Fibroblast of skin of right biceps (primary cell): ENCODE results near the gene GFOD1.

Experiments used
- DNase-seq: peaks from one replicate; pipeline ENCODE4 v3.0.0-alpha.2; 2013

The GFOD1 gene

GRCh38 chr6:13422681-13423221 is 64.6 kb downstream of the GFOD1 start:
- DNase-seq = no peak

GRCh38 chr6:13421425-13422059 is 65.9 kb downstream of the GFOD1 start:
- DNase-seq = no peak

DNA sequence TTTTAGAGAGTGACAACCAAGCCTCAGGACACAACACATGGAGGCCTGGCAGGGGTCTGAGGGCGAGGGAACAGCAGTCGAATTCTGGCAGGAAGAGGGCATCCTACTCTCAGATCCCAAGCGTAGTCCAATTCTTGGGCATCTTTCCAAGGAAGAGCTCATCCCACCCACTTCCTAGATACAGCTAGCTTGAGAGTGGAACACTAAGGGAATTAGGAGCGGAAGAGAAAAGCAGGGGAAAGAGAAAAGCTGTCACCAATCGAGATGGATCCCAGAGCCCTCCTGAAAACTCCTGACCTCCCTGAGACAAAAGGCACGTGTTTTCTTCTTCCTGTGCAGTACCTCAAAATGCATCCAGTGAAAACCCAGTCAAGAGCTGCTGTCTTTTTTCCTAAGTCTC is 67.1 kb downstream of the GFOD1 start:
- DNase-seq = peak; percentile 35

DNA sequence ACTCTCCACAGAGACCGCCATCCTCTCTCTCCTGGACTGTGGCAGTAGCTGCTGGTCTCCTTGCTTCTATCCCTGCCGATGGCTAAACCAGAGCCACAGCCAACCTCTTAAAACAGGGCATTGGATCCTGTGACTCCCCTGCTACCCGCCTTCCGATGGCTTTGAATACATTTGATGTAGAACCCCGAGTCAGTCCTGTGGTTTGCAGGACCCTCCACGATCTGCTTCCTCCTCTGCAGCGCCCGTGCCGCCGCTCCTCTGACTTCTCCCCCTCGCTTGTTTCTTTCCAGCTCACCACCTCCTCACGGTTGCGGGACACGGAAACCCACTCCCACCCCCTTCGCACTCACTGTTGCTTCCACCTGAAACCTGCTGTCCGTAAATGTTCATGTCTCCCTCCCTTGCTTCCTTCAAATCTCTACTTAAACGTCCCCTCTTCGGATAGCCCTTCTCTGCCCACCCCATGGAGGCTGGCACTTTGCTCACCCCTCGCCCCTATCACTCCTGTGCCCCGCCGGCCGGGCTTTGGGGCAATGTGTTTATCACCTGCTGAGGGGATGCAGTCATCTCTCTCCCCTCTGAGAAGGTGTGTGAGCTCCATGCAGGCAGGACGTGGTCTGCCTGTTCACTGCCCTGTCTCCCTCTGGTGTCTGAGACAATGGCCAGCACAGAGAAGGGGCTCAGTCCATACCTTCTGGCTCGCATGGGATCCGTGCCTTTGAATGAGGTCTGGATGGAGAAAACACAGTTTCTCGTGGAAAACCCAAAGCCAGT is 67.8 kb downstream of the GFOD1 start:
- no peak for DNase-seq

GRCh38 chr6:13418844-13419243 is 68.6 kb downstream of the GFOD1 start:
- DNase-seq = no peak

DNA sequence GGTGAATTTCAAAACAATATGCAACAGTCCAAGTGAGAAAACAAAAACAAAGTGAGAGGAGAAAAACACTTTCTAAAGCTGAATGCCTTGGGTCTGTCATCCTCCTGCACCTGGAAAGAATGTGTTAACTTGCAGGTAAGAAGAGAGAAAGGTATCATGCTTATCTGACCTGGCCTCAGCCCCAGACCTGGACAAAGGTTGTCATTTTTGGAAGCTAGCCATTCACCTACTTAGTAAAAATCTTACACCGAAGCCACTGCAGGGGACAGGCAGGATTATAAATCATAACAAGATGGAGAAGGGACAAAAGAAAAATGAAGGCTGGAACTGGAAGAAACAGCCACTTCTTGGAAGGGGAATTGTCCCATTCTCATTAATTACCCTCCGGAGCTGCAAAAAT is 69.4 kb downstream of the GFOD1 start:
- DNase-seq = no peak

- no peak for DNase-seq
These were observed 70.0 kb downstream of the GFOD1 start for GRCh38 chr6:13417431-13417830.

DNA sequence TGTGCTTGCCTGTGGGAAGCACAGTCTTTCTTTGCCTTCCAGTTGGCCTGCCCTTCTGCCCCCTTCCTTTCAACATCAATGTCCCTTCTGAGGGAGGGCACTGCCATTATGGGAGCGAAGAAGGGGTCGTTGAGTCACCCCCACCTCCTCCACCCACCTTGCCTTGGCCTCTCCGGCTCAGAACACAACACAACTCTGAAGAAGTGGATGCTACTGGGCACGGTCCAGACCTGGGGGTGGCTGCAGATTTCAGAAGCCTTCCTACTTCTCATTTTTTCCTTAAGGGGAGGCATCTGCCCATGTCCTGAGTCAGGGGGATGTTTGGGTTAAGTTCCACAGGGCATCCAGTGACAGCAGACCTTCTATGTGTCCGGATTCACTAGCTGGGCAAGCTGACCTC is 72.1 kb downstream of the GFOD1 start:
- DNase-seq = no peak

DNA sequence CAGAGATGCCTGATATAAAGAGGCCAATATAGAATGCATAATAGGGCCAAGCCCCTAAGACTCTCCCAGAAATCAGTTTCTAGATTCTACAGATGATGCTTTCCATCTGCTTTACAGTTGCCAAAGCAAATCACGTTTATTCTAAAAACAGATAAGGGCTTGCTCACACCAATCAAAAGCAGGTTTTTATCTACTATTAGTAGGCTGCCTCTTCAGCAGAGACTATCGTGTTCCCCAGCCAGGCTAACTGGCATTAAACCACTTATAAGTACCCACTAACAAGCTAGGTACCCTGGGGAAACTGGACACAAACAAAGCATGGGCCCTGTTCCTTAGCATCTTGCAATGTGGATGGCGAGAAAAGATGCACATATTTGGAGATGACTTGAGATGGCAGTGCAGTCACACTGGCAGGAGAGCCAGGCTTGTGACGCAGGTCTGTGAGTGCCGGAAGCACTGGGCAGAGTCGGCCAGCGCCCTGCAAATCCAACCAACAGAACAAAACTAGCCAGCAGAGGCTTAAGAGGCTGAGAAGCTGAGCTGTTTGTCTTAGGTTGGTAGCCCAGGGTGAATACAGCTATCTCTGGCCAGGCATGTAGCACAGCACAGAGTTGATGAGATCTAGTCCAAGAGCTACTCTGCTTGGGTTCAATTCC is 73.4 kb downstream of the GFOD1 start:
- no peak for DNase-seq

- DNase-seq = no peak
These were observed 73.9 kb downstream of the GFOD1 start for GRCh38 chr6:13413466-13413862.

DNA sequence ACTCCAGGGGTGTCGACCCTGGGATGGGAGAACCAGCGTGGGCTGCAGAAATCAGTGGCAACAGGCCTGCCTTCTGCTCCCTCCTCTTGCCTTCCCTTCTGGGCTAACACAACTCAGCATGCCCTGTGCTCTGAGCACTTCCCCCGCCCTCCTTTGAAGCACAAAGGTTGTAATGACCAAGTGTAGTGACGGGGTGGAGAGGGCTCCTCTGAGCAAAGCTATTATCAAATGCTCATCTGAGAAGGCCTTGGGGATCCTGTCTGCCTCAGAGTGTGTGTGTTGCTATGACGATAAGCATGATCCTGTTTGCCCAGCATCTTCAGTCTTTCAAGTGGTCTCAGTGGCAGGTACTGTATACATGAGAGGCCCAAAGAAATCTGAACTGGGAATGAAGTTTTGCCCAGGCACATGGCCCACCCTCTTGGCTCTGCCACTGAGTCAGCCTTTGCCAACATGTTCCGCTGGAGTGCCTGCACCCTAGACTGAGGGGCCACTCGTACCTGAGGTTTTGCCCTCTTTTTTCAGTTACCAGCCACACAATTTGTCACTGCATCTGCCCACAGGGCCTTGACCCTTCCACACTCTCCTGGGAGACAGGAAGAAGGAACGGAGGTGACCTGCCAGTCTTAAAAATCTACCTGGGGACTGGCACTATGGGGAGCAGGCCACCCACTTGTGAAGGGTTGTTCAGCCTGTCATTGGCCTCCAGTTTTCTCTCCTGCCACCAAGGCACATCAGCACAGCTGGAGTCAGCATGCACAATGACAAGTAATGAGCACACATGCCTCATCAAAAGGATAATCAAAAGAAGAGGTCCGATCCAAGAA is 74.5 kb downstream of the GFOD1 start:
- no peak for DNase-seq

DNA sequence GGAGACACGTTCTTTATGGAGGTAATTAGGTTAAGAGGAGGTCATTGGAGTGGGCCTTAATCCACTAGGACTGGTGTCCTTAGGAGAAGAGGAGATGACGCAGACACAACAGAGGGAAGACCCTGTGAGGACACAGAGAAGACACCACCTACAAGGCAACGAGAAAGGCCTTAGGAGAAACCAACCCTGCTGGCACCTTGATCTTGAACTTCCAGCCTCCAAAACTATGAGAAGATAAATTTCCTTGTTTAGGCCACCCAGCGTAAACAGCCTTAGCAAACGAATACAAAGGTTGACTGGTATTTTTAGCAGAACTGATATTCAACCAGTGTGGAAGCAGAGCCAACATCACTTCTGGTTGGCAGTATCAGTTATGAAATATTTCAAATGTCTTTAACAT is 75.2 kb downstream of the GFOD1 start:
- DNase-seq = no peak

- DNase-seq = no peak
These were observed 75.9 kb downstream of the GFOD1 start for GRCh38 chr6:13411484-13411883.

GRCh38 chr6:13409991-13410390 is 77.4 kb downstream of the GFOD1 start:
- DNase-seq = no peak

GRCh38 chr6:13407709-13408695 is 79.4 kb downstream of the GFOD1 start:
- peak; percentile 62 for DNase-seq

DNA sequence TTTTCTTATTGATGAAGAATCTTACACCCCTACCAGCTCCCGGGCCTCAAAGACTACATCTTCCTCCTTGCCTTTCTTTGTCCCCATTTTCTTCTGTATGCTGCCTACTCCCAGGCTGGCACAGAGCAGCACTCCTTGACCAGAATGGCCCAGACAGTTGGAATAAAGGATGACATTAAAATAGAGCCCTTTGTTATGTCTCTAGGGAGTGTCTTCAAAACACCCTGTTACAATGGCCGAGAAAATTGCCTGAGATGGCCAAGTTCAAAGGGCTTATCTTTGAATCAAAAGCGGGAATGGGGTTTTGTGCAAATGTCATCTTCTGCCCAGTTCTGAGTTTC is 80.1 kb downstream of the GFOD1 start:
- DNase-seq = no peak

- no peak for DNase-seq
These were observed 80.6 kb downstream of the GFOD1 start for GRCh38 chr6:13406781-13407180.

DNA sequence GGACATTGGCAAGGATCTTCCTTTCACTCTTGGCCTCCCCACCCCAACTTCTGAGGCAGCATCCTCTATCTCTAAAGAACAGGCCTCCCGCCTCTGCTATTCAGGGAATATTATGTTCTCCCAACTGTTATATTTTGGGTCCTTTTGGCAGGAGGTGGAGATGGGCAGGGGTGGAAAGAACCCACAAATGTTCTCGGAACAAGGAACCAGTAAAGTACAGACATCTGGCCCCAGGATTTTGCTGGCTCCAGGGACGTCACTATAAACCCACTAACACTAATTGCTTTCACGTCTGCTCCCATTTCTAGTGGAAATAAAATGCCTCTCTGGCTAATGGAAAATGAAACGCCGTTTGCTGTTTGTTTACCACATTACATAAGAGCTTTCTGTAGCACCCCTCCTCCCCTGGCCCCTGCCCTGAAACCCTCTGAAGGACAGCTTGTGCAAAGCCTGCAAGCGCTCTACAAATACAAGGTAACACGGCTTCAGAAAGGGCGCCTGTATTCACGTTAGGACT is 81.4 kb downstream of the GFOD1 start:
- no peak for DNase-seq

DNA sequence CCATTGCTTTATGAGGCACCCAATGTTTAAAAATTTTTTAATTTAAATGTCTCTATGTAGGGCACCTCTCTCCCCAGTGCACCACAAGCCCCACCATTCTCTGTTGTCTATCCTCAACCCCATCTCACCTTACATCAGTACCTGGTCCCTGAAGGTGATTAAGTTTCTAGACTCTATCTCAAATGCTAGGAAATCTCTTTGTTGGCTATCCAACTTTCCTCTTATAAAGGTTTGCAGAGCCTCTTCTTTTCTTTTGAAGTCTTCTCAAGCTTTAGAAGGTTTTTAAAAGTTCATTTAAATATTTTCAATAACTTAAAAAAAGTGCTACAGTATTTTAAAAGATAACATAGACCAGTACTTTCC is 82.5 kb downstream of the GFOD1 start:
- no peak for DNase-seq

- DNase-seq = peak; percentile 65
These were observed 83.0 kb downstream of the GFOD1 start for GRCh38 chr6:13404228-13404891.

DNA sequence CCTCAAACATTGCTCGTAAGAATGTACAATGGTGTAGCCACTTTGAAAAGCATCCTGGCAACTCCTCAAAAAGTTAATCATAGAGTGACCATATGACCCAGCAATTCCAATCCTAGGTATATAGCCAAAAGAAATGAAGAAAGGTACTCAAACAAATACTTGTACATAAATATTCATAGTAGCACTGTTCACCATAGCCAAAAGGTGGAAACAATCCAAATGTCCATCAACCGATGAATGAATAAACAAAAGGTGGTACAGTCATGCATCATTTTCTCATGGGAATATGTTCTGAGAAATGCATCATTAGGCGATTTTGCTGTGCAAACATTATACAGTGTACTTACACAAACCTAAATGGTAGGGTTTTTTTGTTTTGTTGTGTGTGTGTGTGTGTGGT is 84.7 kb downstream of the GFOD1 start:
- DNase-seq = no peak
